Heart left ventricle (tissue), 13 donors: Measurements from ENCODE around the gene GTF2I.

Experiments used
- CTCF ChIP-seq, 12 donors: fragments of 200-600 bp; sonication (generic) in 4 of 12; IDR thresholded peaks; one replicate each; pipeline versions ENCODE4 v1.5.0 to v1.8.0; 2018 to 2022; ENCODE audit warnings: antibody characterized with exemption in 12 of 12, mild to moderate bottlenecking in 5 of 12
- POLR2A ChIP-seq, 2 donors: fragments of 450-650 bp; IDR thresholded peaks; one replicate each; pipeline ENCODE4 v1.6.1; 2017; ENCODE audit warnings: antibody characterized with exemption in 2 of 2, mild to moderate bottlenecking in 2 of 2, moderate library complexity in 2 of 2
- donor health status: ischemic (EF 13 %, LVEDD 7.1; RV severe dilation, severe dysfunction).
- donor health status: DM: no; HTN: yes; CAD: no.
- donor health status: DM: no; HTN: no; CAD: no.
- donor health status: ischemic (EF 25% LVEDD 6.9; RV normal size, moderate dysfunction).
- donor health status: ischemic (EF 25% LVEDD 5.7; RV mildly dilated, moderate dysfunction).
- donor health status: ischemic (EF 35%, LVEDD 5.7; RV mildly dilated, moderate dysfunction).
- donor health status: nonischemic (EF 11% LVEDD 7.7; RV severe dilation, severe dysfunction).
- donor health status: DM: yes; HTN: yes; CAD: no.
- donor health status: PGD.
- donor health status: ischemic (EF 29% LVEDD 5.4; RV normal size, mild dysfunction).
- donor health status: nonischemic (EF 23%, LVEDD 6.1; RV moderate dilation, normal function).

GRCh38 chr7:74672343-74672915 lies 14.9 kb downstream of the GTF2I start:
- TF ChIP-seq CTCF (IDR thresholded peaks at IDR 0.05) (no peak), POLR2A (IDR thresholded peaks at IDR 0.05) (no peak)
